Measurements from ENCODE around the gene VEZF1.

- TF ChIP-seq CTCF (IDR thresholded peaks at IDR 0.05; ENCODE audit: low read depth, low read length, poor library complexity, severe bottlenecking) (no peak), EZH2phosphoT487 (IDR thresholded peaks at IDR 0.05; ENCODE audit: borderline replicate concordance, low read length) (no peak)
Measured at GRCh38 chr17:57937492-57937891, 50.6 kb downstream of the VEZF1 start.

All from DOHH2 (cell line).